ENCODE data around the gene ABHD17C. TPM values are rescaled to one million over a fixed set of nuclear protein-coding genes. Genes with fewer than 3 reads are reported as not detected.

ABHD17C gene
- total RNA-seq, 1 experiment from 2014 or later, result 16.3 TPM

- H3K27me3 ChIP-seq (ENCODE audit: control insufficient read depth, insufficient read depth, low read length), result peaks cover 4% of the 10 kb centered on the region; the same call in 1 of the 2 replicates
- ATAC-seq (no peak), DNase-seq (ENCODE audit: low read depth, low spot score) (no peak)
- ChIA-PET POLR2A (no interaction called here), CTCF (no interaction called here)
- H3K4me3 ChIP-seq (ENCODE audit: low read depth in 2 of 2, low read length in 2 of 2), result no peak overlapping the region
- no peak overlapping the region for H3K27ac ChIP-seq (ENCODE audit: low read length)
- no peak for TF ChIP-seq POLR2AphosphoS5 (IDR thresholded peaks at IDR 0.05; ENCODE audit: low read depth, low read length)
- no peak for TF ChIP-seq REST (IDR thresholded peaks at IDR 0.05; ENCODE audit: insufficient read depth in 1 of 2, low read depth in 2 of 2, low read length in 1 of 2)
- no peak for TF ChIP-seq TCF7L2 (IDR thresholded peaks at IDR 0.05; ENCODE audit: low read depth, low read length)
- TF ChIP-seq CTCF (IDR thresholded peaks at IDR 0.05), result no peak
- no peak for TF ChIP-seq SIN3A (IDR thresholded peaks at IDR 0.05; ENCODE audit: borderline replicate concordance, insufficient read depth, low read depth, low read length)
- intact Hi-C loops (cut with micrococcal nuclease; ENCODE audit: unreplicated experiment), result no loop called here
- no peaks in the 10 kb centered on the region for H3K4me1 ChIP-seq (ENCODE audit: control insufficient read depth, insufficient read depth, low read length)
- BruUV-seq (replicated peaks), result no TSS peak
- in situ Hi-C loops (cut with HindIII; ENCODE audit: low pct_unique_long_range_greater_than_20kb, low sequenced_read_pairs), result no loop called here
- no peaks in the 10 kb centered on the region for H3K36me3 ChIP-seq (ENCODE audit: control insufficient read depth, insufficient read depth, low read length)
- H3K9me3 ChIP-seq (ENCODE audit: control insufficient read depth, insufficient read depth, low read depth, low read length), result no peaks in the 10 kb centered on the region
These were observed 15.8 kb upstream of the ABHD17C start for GRCh38 chr15:80679167-80679803.

GRCh38 chr15:80679804-80680175 lies 15.3 kb upstream of the ABHD17C start:
- in situ Hi-C loops (cut with HindIII; ENCODE audit: low pct_unique_long_range_greater_than_20kb, low sequenced_read_pairs), result no loop called here
- no peak overlapping the region for H3K4me3 ChIP-seq (ENCODE audit: low read depth in 2 of 2, low read length in 2 of 2)

More at GRCh38 chr15:80679804-80680175, 15.3 kb upstream of the ABHD17C start:
- DNase-seq (ENCODE audit: low read depth, low spot score), result no peak
- TF ChIP-seq SIN3A (IDR thresholded peaks at IDR 0.05; ENCODE audit: borderline replicate concordance, insufficient read depth, low read depth, low read length) (no peak), POLR2AphosphoS5 (IDR thresholded peaks at IDR 0.05; ENCODE audit: low read depth, low read length) (no peak), CTCF (IDR thresholded peaks at IDR 0.05) (no peak), TCF7L2 (IDR thresholded peaks at IDR 0.05; ENCODE audit: low read depth, low read length) (no peak), REST (IDR thresholded peaks at IDR 0.05; ENCODE audit: insufficient read depth in 1 of 2, low read depth in 2 of 2, low read length in 1 of 2) (no peak)
- H3K4me1 ChIP-seq (ENCODE audit: control insufficient read depth, insufficient read depth, low read length), result no peaks in the 10 kb centered on the region
- no peak overlapping the region for H3K27ac ChIP-seq (ENCODE audit: low read length)
- H3K9me3 ChIP-seq (ENCODE audit: control insufficient read depth, insufficient read depth, low read depth, low read length), result no peaks in the 10 kb centered on the region
- no peaks in the 10 kb centered on the region for H3K36me3 ChIP-seq (ENCODE audit: control insufficient read depth, insufficient read depth, low read length)
- ChIA-PET POLR2A (no interaction called here), CTCF (no interaction called here)
- ATAC-seq, result no peak
- intact Hi-C loops (cut with micrococcal nuclease; ENCODE audit: unreplicated experiment), result no loop called here
- BruUV-seq (replicated peaks), result no TSS peak
- H3K27me3 ChIP-seq (ENCODE audit: control insufficient read depth, insufficient read depth, low read length), result peaks cover 4% of the 10 kb centered on the region; the same call in 1 of the 2 replicates
